Spleen (tissue), 11 donors: ENCODE results near the gene SLC22A4. TPM values are rescaled to one million over a fixed set of nuclear protein-coding genes. Genes with fewer than 3 reads are reported as not detected.

Source experiments
- DNase-seq: peaks from one replicate; pipeline ENCODE4 v3.0.0-alpha.2; 2020
- H3K27ac ChIP-seq, 8 donors: fragments of 200-600 bp; sonication (generic) in 7 of 8; 1 replicate in 4 of 8; 2 replicates in 4 of 8; pipeline versions ENCODE4 v1.5.0 to v1.8.0; 2016 to 2021; ENCODE audit warnings: inconsistent platforms in 4 of 8, mild to moderate bottlenecking in 4 of 8, moderate library complexity in 1 of 8
- H3K27me3 ChIP-seq, 7 donors: fragments of 200-600 bp; sonication (generic) in 6 of 7; replicated peaks in 1 of 7; 1 replicate in 4 of 7; 2 replicates in 3 of 7; pipeline versions ENCODE4 v1.5.0 to v1.8.0; 2016 to 2021; ENCODE audit warnings: inconsistent platforms in 3 of 7, mild to moderate bottlenecking in 1 of 7
- H3K36me3 ChIP-seq, 6 donors: fragments of 200-600 bp; sonication (generic) in 5 of 6; 1 replicate in 4 of 6; 2 replicates in 2 of 6; pipeline versions ENCODE4 v1.5.0 to v1.8.0; 2016 to 2021; ENCODE audit warnings: inconsistent platforms in 2 of 6
- H3K4me1 ChIP-seq, 6 donors: fragments of 200-600 bp; sonication (generic) in 5 of 6; 1 replicate in 3 of 6; 2 replicates in 3 of 6; pipeline versions ENCODE4 v1.5.0 to v1.8.0; 2016 to 2021; ENCODE audit warnings: inconsistent platforms in 3 of 6
- H3K4me3 ChIP-seq, 8 donors: fragments of 200-600 bp; sonication (generic) in 7 of 8; 1 replicate in 4 of 8; 2 replicates in 4 of 8; pipeline versions ENCODE4 v1.5.0 to v1.8.0; 2016 to 2021; ENCODE audit warnings: inconsistent platforms in 4 of 8, mild to moderate bottlenecking in 4 of 8, moderate library complexity in 2 of 8
- H3K9me3 ChIP-seq, 8 donors: fragments of 200-600 bp; sonication (generic) in 7 of 8; 1 replicate in 4 of 8; 2 replicates in 4 of 8; pipeline versions ENCODE4 v1.5.0 to v1.8.0; 2016 to 2021; ENCODE audit warnings: inconsistent platforms in 4 of 8
- POLR2A ChIP-seq, 3 donors: fragments of 450-650 bp; IDR thresholded peaks; one replicate each; pipeline ENCODE4 v1.5.1; 2017; ENCODE audit warnings: antibody characterized with exemption in 3 of 3, mild to moderate bottlenecking in 1 of 3
- POLR2AphosphoS5 ChIP-seq, 3 donors: sonication (generic); formaldehyde crosslinking; IDR thresholded peaks; one replicate each; pipeline ENCODE4 v1.5.1; 2017; ENCODE audit warnings: antibody characterized with exemption in 3 of 3
- WGBS, 5 donors: extraction: QIAGEN DNeasy Blood & Tissue Kit in 3 of 5; methylation state at CpG; one replicate each; pipeline versions ENCODE4 v1.1.5 to v1.1.7; 2013 to 2018; 5-methylcytosine and 5-hydroxymethylcytosine counted together
- intact Hi-C: fragments of 100-400 bp; cut with DNase I; formaldehyde crosslinking; loops from one replicate; pipeline ENCODE4 v1.15.0; 2023; ENCODE audit warnings: low total_unique reads
- polyA plus RNA-seq, 3 donors: library from polyadenylated mRNA; stranded (reverse); fragments of 200-250 nt; gene quantifications; one replicate each; pipeline ENCODE4 v1.2.1, GENCODE V29; 2013
- total RNA-seq, 7 donors: library from RNA; depleted of rRNA in 3 of 7; stranded (reverse); fragments of >200 nt in 3 of 7; fragmentation: NEBNext Ultra II Directional in 4 of 7; extraction: Animal tissue kit (Norgen Biotek cat#: 25700) in 4 of 7; gene quantifications; one replicate each; pipeline versions ENCODE4 v1.1.0 to v1.2.1, GENCODE V29; 2016 to 2021
- TF ChIP-seq, protein P1 (sequence below), 11 experiments: fragments of 200-600 bp in 7 of 11; fragments of 450-650 bp in 4 of 11; sonication (generic) in 4 of 11; IDR thresholded peaks in 8 of 11; conservative IDR thresholded peaks in 3 of 11; 1 replicate in 7 of 11; 2 replicates in 4 of 11; pipeline versions ENCODE4 v1.4.0 to v1.8.0; 2016 to 2021; ENCODE audit warnings: antibody characterized with exemption in 11 of 11, inconsistent platforms in 4 of 11, mild to moderate bottlenecking in 1 of 11
- donor health status: healthy with polysubstance abuse.
- donor health status: DM: no; HTN: no; CAD: no; lungs with moderate emphysema.
- donor health status: DM: no; HTN: no; CAD: no.
- donor health status: Bipolar disorder and iron deficiency.
- donor health status: healthy.
- donor health status: DM: no; HTN: no; CAD: no.
- donor health status: DM: yes; HTN: yes; CAD: no.

The SLC22A4 gene
- total and polyA plus RNA-seq, 10 donors: 0.47 to 25.1 (median 8.5) TPM

DNA sequence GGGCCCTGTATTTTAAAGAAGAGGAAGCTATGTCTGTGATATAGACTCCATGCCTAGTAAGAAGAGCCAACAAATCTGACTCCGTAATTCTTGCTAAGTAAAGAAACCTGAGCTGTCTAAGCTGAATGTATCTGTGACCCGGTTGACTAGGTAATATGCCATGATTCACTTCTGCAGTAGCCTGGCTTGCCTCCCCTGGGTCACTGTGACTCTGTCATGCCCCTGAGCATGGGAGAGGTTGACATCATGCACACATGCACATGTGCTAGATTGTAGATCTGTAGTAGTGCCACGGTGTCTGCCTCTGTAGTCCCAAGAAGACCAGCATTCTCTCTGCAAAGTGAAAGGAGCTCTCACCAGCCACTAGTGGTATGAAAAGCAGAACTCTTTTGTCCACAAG is 84.4 kb downstream of the SLC22A4 start:
- intact Hi-C loops: no loop called here
- Histone ChIP-seq H3K27me3 (no peaks in the 10 kb centered on the region), H3K4me1 (no peaks in the 10 kb centered on the region), H3K9me3 (no peaks in the 10 kb centered on the region), H3K36me3 (peaks cover 0 to 23% (median 0%) of the 10 kb centered on the region in 6 donors), H3K4me3 (no peak overlapping the region), H3K27ac (no peak overlapping the region)
- TF ChIP-seq, protein P1, sequence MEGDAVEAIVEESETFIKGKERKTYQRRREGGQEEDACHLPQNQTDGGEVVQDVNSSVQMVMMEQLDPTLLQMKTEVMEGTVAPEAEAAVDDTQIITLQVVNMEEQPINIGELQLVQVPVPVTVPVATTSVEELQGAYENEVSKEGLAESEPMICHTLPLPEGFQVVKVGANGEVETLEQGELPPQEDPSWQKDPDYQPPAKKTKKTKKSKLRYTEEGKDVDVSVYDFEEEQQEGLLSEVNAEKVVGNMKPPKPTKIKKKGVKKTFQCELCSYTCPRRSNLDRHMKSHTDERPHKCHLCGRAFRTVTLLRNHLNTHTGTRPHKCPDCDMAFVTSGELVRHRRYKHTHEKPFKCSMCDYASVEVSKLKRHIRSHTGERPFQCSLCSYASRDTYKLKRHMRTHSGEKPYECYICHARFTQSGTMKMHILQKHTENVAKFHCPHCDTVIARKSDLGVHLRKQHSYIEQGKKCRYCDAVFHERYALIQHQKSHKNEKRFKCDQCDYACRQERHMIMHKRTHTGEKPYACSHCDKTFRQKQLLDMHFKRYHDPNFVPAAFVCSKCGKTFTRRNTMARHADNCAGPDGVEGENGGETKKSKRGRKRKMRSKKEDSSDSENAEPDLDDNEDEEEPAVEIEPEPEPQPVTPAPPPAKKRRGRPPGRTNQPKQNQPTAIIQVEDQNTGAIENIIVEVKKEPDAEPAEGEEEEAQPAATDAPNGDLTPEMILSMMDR (IDR thresholded peaks at IDR 0.05 in 8 of 11, conservative IDR thresholded peaks at IDR 0.05 in 3 of 11): no peak
- TF ChIP-seq POLR2AphosphoS5 (IDR thresholded peaks at IDR 0.05): no peak
- no peak for TF ChIP-seq POLR2A (IDR thresholded peaks at IDR 0.05)
- DNase-seq: no peak
- 82 to 97% (median 91%) methylated on average over 3 of the region's 3 CpGs for WGBS, 5 donors

DNA sequence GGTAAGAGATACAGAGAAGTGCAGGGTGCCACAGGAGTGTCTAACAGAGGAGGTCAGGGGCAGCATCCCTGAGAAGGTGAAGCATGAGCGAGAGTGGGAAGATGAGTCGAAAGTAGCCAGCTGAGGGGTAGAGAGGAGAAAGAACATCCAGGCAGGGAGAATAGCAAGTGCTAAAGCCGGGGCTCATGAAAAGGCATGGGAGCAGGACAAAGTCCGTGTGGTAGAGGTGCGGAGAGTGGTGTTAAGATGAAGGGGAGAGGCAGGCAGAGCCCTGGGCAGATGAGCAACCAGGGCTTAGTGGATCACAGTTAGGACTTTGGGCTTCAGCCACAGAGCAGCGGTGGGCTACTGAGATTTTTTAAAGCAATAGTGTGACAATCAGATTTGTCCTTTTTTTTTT is 85.9 kb downstream of the SLC22A4 start:
- Histone ChIP-seq H3K36me3 (peaks cover 0 to 30% (median 0%) of the 10 kb centered on the region in 6 donors), H3K9me3 (no peaks in the 10 kb centered on the region), H3K27me3 (no peaks in the 10 kb centered on the region), H3K27ac (no peak overlapping the region), H3K4me3 (no peak overlapping the region), H3K4me1 (peaks cover 0 to 3% (median 1%) of the 10 kb centered on the region in 6 donors)
- 93 to 97% (median 94%) methylated on average over 6 of the region's 6 CpGs for WGBS, 5 donors
- intact Hi-C loops: loop anchor here (10.0 kb wide), 1 partner anchor 335 kb away; no protein-coding TSS in a partner anchor
- TF ChIP-seq POLR2AphosphoS5 (IDR thresholded peaks at IDR 0.05) (no peak), POLR2A (IDR thresholded peaks at IDR 0.05) (no peak)
- TF ChIP-seq, protein P1 (IDR thresholded peaks at IDR 0.05 in 8 of 11, conservative IDR thresholded peaks at IDR 0.05 in 3 of 11): no peak
- no peak for DNase-seq

DNA sequence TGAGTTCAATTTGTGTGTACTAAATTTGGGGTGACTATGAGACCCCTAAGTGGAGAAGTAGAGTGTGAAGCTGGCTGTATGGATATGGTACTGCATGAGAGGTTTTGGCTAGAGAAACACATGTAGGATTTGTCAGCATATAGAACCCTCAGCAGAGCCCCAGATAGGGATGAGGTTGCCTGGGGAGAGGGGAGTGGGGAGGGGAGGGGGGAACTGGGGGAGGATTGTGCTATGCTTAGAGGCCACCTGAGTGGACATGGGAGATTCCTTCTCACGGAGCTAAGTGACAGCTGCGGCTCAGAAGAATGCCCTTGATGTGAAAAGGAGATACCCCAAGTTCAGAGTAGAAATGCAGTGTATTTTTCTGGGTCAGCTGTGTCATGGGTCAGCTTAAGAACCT is 86.5 kb downstream of the SLC22A4 start:
- 92 to 100% (median 96%) methylated on average over 2 of the region's 2 CpGs for WGBS, 5 donors
- TF ChIP-seq POLR2AphosphoS5 (IDR thresholded peaks at IDR 0.05): no peak
- TF ChIP-seq, protein P1 (IDR thresholded peaks at IDR 0.05 in 8 of 11, conservative IDR thresholded peaks at IDR 0.05 in 3 of 11): no peak
- no peak for TF ChIP-seq POLR2A (IDR thresholded peaks at IDR 0.05)
- DNase-seq: no peak
- intact Hi-C loops: loop anchor here (10.0 kb wide), 1 partner anchor 334 kb away; no protein-coding TSS in a partner anchor
- H3K4me1 ChIP-seq: peaks cover 4 to 10% (median 8%) of the 10 kb centered on the region in 6 donors
- no peak overlapping the region for H3K27ac ChIP-seq
- H3K9me3 ChIP-seq: no peaks in the 10 kb centered on the region
- H3K4me3 ChIP-seq: no peak overlapping the region
- H3K27me3 ChIP-seq: no peaks in the 10 kb centered on the region
- H3K36me3 ChIP-seq: peaks cover 0 to 30% (median 0%) of the 10 kb centered on the region in 6 donors

DNA sequence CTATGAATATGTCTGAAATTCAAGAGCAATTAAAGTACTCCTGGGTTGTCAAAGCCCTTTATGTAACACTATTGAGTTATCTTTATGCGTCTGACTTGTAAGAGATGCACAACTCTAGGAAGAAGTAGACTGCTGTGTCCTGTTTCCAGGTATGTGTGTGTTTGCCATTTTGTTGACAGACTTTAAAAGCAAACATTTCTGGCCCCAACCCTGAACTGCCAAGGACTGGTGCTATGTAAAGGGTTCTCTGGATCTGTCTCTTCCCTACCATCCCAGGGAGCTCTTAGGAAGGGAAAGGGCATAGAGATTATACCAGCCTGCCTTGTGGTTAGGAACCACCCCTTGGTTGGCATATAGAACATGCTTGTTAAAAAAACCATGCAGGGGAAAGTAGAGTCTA is 87.4 kb downstream of the SLC22A4 start:
- peaks cover 12 to 18% (median 17%) of the 10 kb centered on the region in 6 donors for H3K4me1 ChIP-seq
- no peak for TF ChIP-seq POLR2A (IDR thresholded peaks at IDR 0.05)
- TF ChIP-seq, protein P1 (IDR thresholded peaks at IDR 0.05 in 8 of 11, conservative IDR thresholded peaks at IDR 0.05 in 3 of 11): no peak
- no peak for TF ChIP-seq POLR2AphosphoS5 (IDR thresholded peaks at IDR 0.05)
- no peak overlapping the region for H3K27ac ChIP-seq
- no peak for DNase-seq
- intact Hi-C loops: loop anchor here (10.0 kb wide), 1 partner anchor 333 kb away; no protein-coding TSS in a partner anchor
- WGBS, 5 donors: 91 to 97% (median 95%) methylated on average over 1 of the region's 1 CpG
- H3K4me3 ChIP-seq: no peak overlapping the region
- no peaks in the 10 kb centered on the region for H3K9me3 ChIP-seq
- H3K36me3 ChIP-seq: peaks cover 0 to 30% (median 0%) of the 10 kb centered on the region in 6 donors
- H3K27me3 ChIP-seq: no peaks in the 10 kb centered on the region
